Stomach (tissue), 9 donors: ENCODE results near the gene WDR49. TPM values are rescaled to one million over a fixed set of nuclear protein-coding genes. Genes with fewer than 3 reads are reported as not detected.

Experiments used
- DNase-seq, 2 donors: peaks; one replicate each; pipeline versions ENCODE4 v3.0.0 to v3.0.0-alpha.2; 2013 to 2019
- H3K27ac ChIP-seq, 5 donors: fragments of 200-600 bp in 4 of 5; sonication (generic) in 4 of 5; one replicate each; pipeline ENCODE4 v1.5.1; 2013 to 2019; ENCODE audit warnings: mild to moderate bottlenecking in 1 of 5, moderate library complexity in 1 of 5
- H3K27me3 ChIP-seq, 3 donors: fragments of 200-600 bp; sonication (generic); one replicate each; pipeline ENCODE4 v1.5.1; 2017 to 2019; ENCODE audit warnings: mixed run types in 1 of 3
- H3K36me3 ChIP-seq, 4 donors: fragments of 200-600 bp; sonication (generic); 1 replicate in 3 of 4; 2 replicates in 1 of 4; pipeline ENCODE4 v1.5.1; 2016 to 2019
- H3K4me1 ChIP-seq, 4 donors: fragments of 200-600 bp; sonication (generic); one replicate each; pipeline ENCODE4 v1.5.1; 2016 to 2019
- H3K4me3 ChIP-seq, 4 donors: fragments of 200-600 bp; sonication (generic) in 3 of 4; one replicate each; pipeline ENCODE4 v1.5.1; 2016 to 2019; ENCODE audit warnings: mild to moderate bottlenecking in 1 of 4
- H3K9me3 ChIP-seq, 4 donors: fragments of 200-600 bp; sonication (generic); one replicate each; pipeline ENCODE4 v1.5.1; 2016 to 2019
- CTCF ChIP-seq, 7 experiments: fragments of 450-650 bp in 4 of 7; fragments of 200-600 bp in 3 of 7; sonication (generic) in 3 of 7; IDR thresholded peaks; one replicate each; pipeline ENCODE4 v1.5.1; 2016 to 2019; ENCODE audit warnings: antibody characterized with exemption in 7 of 7, control low read depth in 2 of 7, mild to moderate bottlenecking in 1 of 7
- EP300 ChIP-seq: sonication (generic); formaldehyde crosslinking; IDR thresholded peaks from one replicate; pipeline ENCODE4 v1.6.1; 2017; ENCODE audit warnings: antibody characterized with exemption
- POLR2A ChIP-seq, 4 donors: fragments of 450-650 bp; IDR thresholded peaks; one replicate each; pipeline ENCODE4 v1.6.1; 2016; ENCODE audit warnings: antibody characterized with exemption in 4 of 4, control low read depth in 2 of 4, mild to moderate bottlenecking in 1 of 4, moderate library complexity in 1 of 4
- POLR2AphosphoS5 ChIP-seq, 3 donors: sonication (generic); formaldehyde crosslinking; IDR thresholded peaks; one replicate each; pipeline ENCODE4 v1.6.1; 2016; ENCODE audit warnings: antibody characterized with exemption in 3 of 3
- WGBS, 5 donors: extraction: QIAGEN DNeasy Blood & Tissue Kit in 3 of 5; methylation state at CpG; one replicate each; pipeline versions ENCODE4 v1.1.5 to v1.1.7; 2013 to 2018; 5-methylcytosine and 5-hydroxymethylcytosine counted together
- intact Hi-C: fragments of 100-400 bp; cut with DNase I; formaldehyde crosslinking; loops from one replicate; pipeline ENCODE4 v1.15.1; 2023; ENCODE audit warnings: low total_unique reads
- polyA plus RNA-seq, 3 donors: library from polyadenylated mRNA; stranded (reverse); fragments of 200-250 nt; gene quantifications; one replicate each; pipeline ENCODE4 v1.2.3, GENCODE V29; 2013
- total RNA-seq, 5 donors: library from RNA; depleted of rRNA; stranded (reverse); fragments of >200 nt; gene quantifications; one replicate each; pipeline versions ENCODE4 v1.1.0 to v1.2.3, GENCODE V29; 2014 to 2016
- donor health status: healthy with polysubstance abuse.
- donor health status: Bipolar disorder and iron deficiency.
- donor health status: healthy.

WDR49 gene
- total and polyA plus RNA-seq, 8 donors = 0.33 to 2.2 (median 1.5) TPM; not detected in 5

- Histone ChIP-seq H3K27me3 (no peaks in the 10 kb centered on the region), H3K4me3 (no peak overlapping the region), H3K27ac (no peak overlapping the region), H3K9me3 (no peaks in the 10 kb centered on the region), H3K36me3 (no peaks in the 10 kb centered on the region), H3K4me1 (no peaks in the 10 kb centered on the region)
- no peak for DNase-seq
- intact Hi-C loops = no loop called here
- 33 to 55% (median 51%) methylated on average over 2 of the region's 2 CpGs for WGBS, 5 donors
- no peak for TF ChIP-seq EP300
- no peak for TF ChIP-seq POLR2A (IDR thresholded peaks at IDR 0.05)
Observed at GRCh38 chr3:167564612-167565011, 89.1 kb downstream of the WDR49 start.

GRCh38 chr3:167559924-167560323 is 93.8 kb downstream of the WDR49 start:
- DNase-seq = peak in 1 of 2 donors; percentile 9
- 79 to 94% (median 85%) methylated on average over 4 of the region's 4 CpGs for WGBS, 5 donors
- no peak overlapping the region for H3K27ac ChIP-seq
- TF ChIP-seq EP300 (no peak), POLR2A (IDR thresholded peaks at IDR 0.05) (no peak), POLR2AphosphoS5 (IDR thresholded peaks at IDR 0.05) (no peak), CTCF (IDR thresholded peaks at IDR 0.05) (no peak)
- intact Hi-C loops = no loop called here
- no peaks in the 10 kb centered on the region for H3K36me3 ChIP-seq
- no peaks in the 10 kb centered on the region for H3K9me3 ChIP-seq
- H3K4me3 ChIP-seq = no peak overlapping the region
- H3K4me1 ChIP-seq = no peaks in the 10 kb centered on the region
- no peaks in the 10 kb centered on the region for H3K27me3 ChIP-seq

GRCh38 chr3:167554898-167555297 is 98.8 kb downstream of the WDR49 start:
- 67 to 78% (median 74%) methylated on average over 3 of the region's 3 CpGs for WGBS, 5 donors
- intact Hi-C loops = no loop called here
- Histone ChIP-seq H3K27me3 (no peaks in the 10 kb centered on the region), H3K4me3 (no peak overlapping the region), H3K9me3 (no peaks in the 10 kb centered on the region), H3K36me3 (no peaks in the 10 kb centered on the region), H3K4me1 (no peaks in the 10 kb centered on the region), H3K27ac (no peak overlapping the region)
- no peak for DNase-seq
- TF ChIP-seq CTCF (IDR thresholded peaks at IDR 0.05) = no peak
- no peak for TF ChIP-seq POLR2AphosphoS5 (IDR thresholded peaks at IDR 0.05)
- TF ChIP-seq POLR2A (IDR thresholded peaks at IDR 0.05) = no peak
- TF ChIP-seq EP300 = no peak

GRCh38 chr3:167538081-167538480 is 115.7 kb downstream of the WDR49 start:
- no peak overlapping the region for H3K4me3 ChIP-seq
- intact Hi-C loops = no loop called here
- TF ChIP-seq POLR2A (IDR thresholded peaks at IDR 0.05) (no peak), POLR2AphosphoS5 (IDR thresholded peaks at IDR 0.05) (no peak), CTCF (IDR thresholded peaks at IDR 0.05) (no peak), EP300 (no peak)
- no peaks in the 10 kb centered on the region for H3K36me3 ChIP-seq
- no peak overlapping the region for H3K27ac ChIP-seq
- no peak for DNase-seq
- WGBS, 5 donors = 36 to 62% (median 50%) methylated on average over 1 of the region's 1 CpG
- H3K9me3 ChIP-seq = peaks cover 0 to 22% (median 13%) of the 10 kb centered on the region in 4 donors
- H3K4me1 ChIP-seq = no peaks in the 10 kb centered on the region
- no peaks in the 10 kb centered on the region for H3K27me3 ChIP-seq

GRCh38 chr3:167521006-167521355 is 132.8 kb downstream of the WDR49 start:
- intact Hi-C loops = no loop called here
- TF ChIP-seq CTCF (IDR thresholded peaks at IDR 0.05) (no peak), EP300 (no peak), POLR2AphosphoS5 (IDR thresholded peaks at IDR 0.05) (no peak), POLR2A (IDR thresholded peaks at IDR 0.05) (no peak)

More at GRCh38 chr3:167521006-167521355, 132.8 kb downstream of the WDR49 start:
- Histone ChIP-seq H3K4me1 (no peaks in the 10 kb centered on the region), H3K36me3 (no peaks in the 10 kb centered on the region), H3K4me3 (no peak overlapping the region), H3K27me3 (no peaks in the 10 kb centered on the region), H3K9me3 (peaks cover 0 to 9% (median 0%) of the 10 kb centered on the region in 4 donors), H3K27ac (no peak overlapping the region)
- no peak for DNase-seq
